Upper lobe of left lung (tissue), 4 donors: ENCODE results near the gene ADCY2.

Source experiments
- POLR2A ChIP-seq, 4 donors: fragments of 450-650 bp; IDR thresholded peaks; one replicate each; pipeline ENCODE4 v1.5.1; 2016 to 2017; ENCODE audit warnings: antibody characterized with exemption in 4 of 4, mild to moderate bottlenecking in 2 of 4
- POLR2AphosphoS5 ChIP-seq, 2 donors: sonication (generic); formaldehyde crosslinking; IDR thresholded peaks; one replicate each; pipeline ENCODE4 v1.5.1; 2017; ENCODE audit warnings: antibody characterized with exemption in 2 of 2
- TF ChIP-seq, protein P1 (sequence below), 6 experiments: fragments of 450-650 bp in 4 of 6; fragments of 200-600 bp in 2 of 6; sonication (generic) in 2 of 6; IDR thresholded peaks; one replicate each; pipeline ENCODE4 v1.5.1; 2016 to 2019; ENCODE audit warnings: antibody characterized with exemption in 6 of 6

DNA sequence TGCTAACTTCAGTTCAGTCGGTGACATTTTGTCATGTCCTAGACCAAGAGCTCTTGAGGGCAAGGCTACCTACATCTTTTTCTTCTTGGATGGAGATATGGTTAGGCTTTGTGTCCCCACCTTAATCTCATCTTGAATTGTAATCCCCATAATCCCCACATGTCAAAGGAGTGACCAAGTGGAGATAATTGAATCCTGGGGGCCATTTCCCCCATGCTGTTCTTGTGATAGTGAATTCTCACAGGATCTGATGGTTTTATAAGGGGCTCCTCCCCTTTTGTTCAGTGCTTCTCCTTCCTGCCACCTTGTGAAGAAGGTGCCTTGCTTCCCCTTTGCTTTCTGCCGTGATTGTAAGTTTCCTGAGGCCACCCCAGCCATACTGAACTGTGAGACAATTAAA, 457.1 kb downstream of the ADCY2 start:
- TF ChIP-seq, protein P1, sequence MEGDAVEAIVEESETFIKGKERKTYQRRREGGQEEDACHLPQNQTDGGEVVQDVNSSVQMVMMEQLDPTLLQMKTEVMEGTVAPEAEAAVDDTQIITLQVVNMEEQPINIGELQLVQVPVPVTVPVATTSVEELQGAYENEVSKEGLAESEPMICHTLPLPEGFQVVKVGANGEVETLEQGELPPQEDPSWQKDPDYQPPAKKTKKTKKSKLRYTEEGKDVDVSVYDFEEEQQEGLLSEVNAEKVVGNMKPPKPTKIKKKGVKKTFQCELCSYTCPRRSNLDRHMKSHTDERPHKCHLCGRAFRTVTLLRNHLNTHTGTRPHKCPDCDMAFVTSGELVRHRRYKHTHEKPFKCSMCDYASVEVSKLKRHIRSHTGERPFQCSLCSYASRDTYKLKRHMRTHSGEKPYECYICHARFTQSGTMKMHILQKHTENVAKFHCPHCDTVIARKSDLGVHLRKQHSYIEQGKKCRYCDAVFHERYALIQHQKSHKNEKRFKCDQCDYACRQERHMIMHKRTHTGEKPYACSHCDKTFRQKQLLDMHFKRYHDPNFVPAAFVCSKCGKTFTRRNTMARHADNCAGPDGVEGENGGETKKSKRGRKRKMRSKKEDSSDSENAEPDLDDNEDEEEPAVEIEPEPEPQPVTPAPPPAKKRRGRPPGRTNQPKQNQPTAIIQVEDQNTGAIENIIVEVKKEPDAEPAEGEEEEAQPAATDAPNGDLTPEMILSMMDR (IDR thresholded peaks at IDR 0.05): no peak
- TF ChIP-seq POLR2AphosphoS5 (IDR thresholded peaks at IDR 0.05) (no peak), POLR2A (IDR thresholded peaks at IDR 0.05) (no peak)
